Right atrium auricular region (tissue), 2 donors: ENCODE data around the gene NUMBL. TPM values are rescaled to one million over a fixed set of nuclear protein-coding genes. Genes with fewer than 3 reads are reported as not detected.

Source experiments
- DNase-seq: peaks from one replicate; pipeline ENCODE4 v3.0.0-alpha.2; 2019; ENCODE audit warnings: low spot score
- H3K27ac ChIP-seq, 2 donors: fragments of 200-600 bp; sonication (generic); 1 replicate in 1 of 2; 2 replicates in 1 of 2; pipeline ENCODE4 v1.5.1; 2016 to 2019
- H3K27me3 ChIP-seq, 2 donors: fragments of 200-600 bp; sonication (generic); one replicate each; pipeline versions ENCODE4 v1.5.1 to v1.6.0; 2017 to 2019
- H3K36me3 ChIP-seq: fragments of 200-600 bp; sonication (generic); one replicate; pipeline ENCODE4 v1.5.1; 2016
- H3K4me1 ChIP-seq, 2 donors: fragments of 200-600 bp; sonication (generic); one replicate each; pipeline versions ENCODE4 v1.5.1 to v1.6.0; 2017 to 2019
- H3K4me3 ChIP-seq, 2 donors: fragments of 200-600 bp; sonication (generic); 1 replicate in 1 of 2; 2 replicates in 1 of 2; pipeline ENCODE4 v1.5.1; 2017 to 2019; ENCODE audit warnings: mild to moderate bottlenecking in 1 of 2, moderate library complexity in 1 of 2
- H3K9me3 ChIP-seq, 2 donors: fragments of 200-600 bp; sonication (generic); one replicate each; pipeline ENCODE4 v1.5.1; 2019
- CTCF ChIP-seq, 2 donors: fragments of 200-600 bp; sonication (generic); IDR thresholded peaks; one replicate each; pipeline ENCODE4 v1.5.1; 2019; ENCODE audit warnings: antibody characterized with exemption in 2 of 2
- total RNA-seq, 2 donors: library from RNA; depleted of rRNA; stranded (reverse); fragments of >200 nt; gene quantifications; one replicate each; pipeline ENCODE4 v1.1.0, GENCODE V29; 2016

The NUMBL gene
- total RNA-seq, 2 donors from 2014 or later = 11.2 to 28.1 TPM

GRCh38 chr19:40619333-40620160 is 70.9 kb downstream of the NUMBL start:
- no peaks in the 10 kb centered on the region for H3K9me3 ChIP-seq
- peak overlapping the region; percentile 26 to 28 for H3K27ac ChIP-seq
- H3K4me1 ChIP-seq = peaks cover 0 to 8% of the 10 kb centered on the region in 2 donors
- TF ChIP-seq CTCF (IDR thresholded peaks at IDR 0.05) = no peak
- H3K36me3 ChIP-seq = peaks cover 69% of the 10 kb centered on the region
- H3K4me3 ChIP-seq = no peak overlapping the region
- no peaks in the 10 kb centered on the region for H3K27me3 ChIP-seq
- DNase-seq = no peak

GRCh38 chr19:40617961-40618360 is 72.5 kb downstream of the NUMBL start:
- DNase-seq = no peak
- H3K27ac ChIP-seq = no peak overlapping the region
- H3K9me3 ChIP-seq = no peaks in the 10 kb centered on the region
- peaks cover 0 to 18% of the 10 kb centered on the region in 2 donors for H3K4me1 ChIP-seq
- peaks cover 53% of the 10 kb centered on the region for H3K36me3 ChIP-seq
- H3K4me3 ChIP-seq = no peak overlapping the region
- no peaks in the 10 kb centered on the region for H3K27me3 ChIP-seq
- no peak for TF ChIP-seq CTCF (IDR thresholded peaks at IDR 0.05)

GRCh38 chr19:40616941-40617340 is 73.5 kb downstream of the NUMBL start:
- Histone ChIP-seq H3K36me3 (peaks cover 44% of the 10 kb centered on the region), H3K27me3 (no peaks in the 10 kb centered on the region), H3K4me3 (no peak overlapping the region), H3K4me1 (peaks cover 0 to 18% of the 10 kb centered on the region in 2 donors), H3K9me3 (no peaks in the 10 kb centered on the region), H3K27ac (no peak overlapping the region)
- TF ChIP-seq CTCF (IDR thresholded peaks at IDR 0.05) = no peak
- no peak for DNase-seq

GRCh38 chr19:40616178-40616577 is 74.3 kb downstream of the NUMBL start:
- TF ChIP-seq CTCF (IDR thresholded peaks at IDR 0.05) = no peak
- Histone ChIP-seq H3K4me3 (no peak overlapping the region), H3K9me3 (no peaks in the 10 kb centered on the region), H3K36me3 (peaks cover 38% of the 10 kb centered on the region), H3K4me1 (peaks cover 0 to 18% of the 10 kb centered on the region in 2 donors), H3K27ac (no peak overlapping the region), H3K27me3 (no peaks in the 10 kb centered on the region)
- DNase-seq = no peak

Other genes starting within 250 kb of the NUMBL start
- gene SERTAD3, start 246.3 kb downstream of the NUMBL start, total RNA-seq = 10 to 100 TPM; 19.2 to 25.4 TPM
- gene BLVRB, start 224.9 kb downstream of the NUMBL start, total RNA-seq = 100 to 1,000 TPM; 123 to 199 TPM
- 1 to 10 TPM; 5.2 to 5.5 TPM for gene SPTBN4, start 223.7 kb downstream of the NUMBL start, total RNA-seq
- 10 to 100 TPM; 15.8 to 35.6 TPM for gene SHKBP1, start 113.8 kb downstream of the NUMBL start, total RNA-seq
- 100 to 1,000 TPM; 152 to 257 TPM for gene LTBP4, start 89.3 kb downstream of the NUMBL start, total RNA-seq
- 10 to 100 TPM; 23.3 to 26.6 TPM for gene COQ8B, start 26.2 kb upstream of the NUMBL start, total RNA-seq
- 10 to 100 TPM; 15.2 to 15.6 TPM for gene ITPKC, start 26.5 kb upstream of the NUMBL start, total RNA-seq
- 1 to 10 TPM; 3.7 to 5.3 TPM for gene ACTMAP, start 59.8 kb upstream of the NUMBL start, total RNA-seq
- 10 to 100 TPM; 30.7 to 32.9 TPM for gene SNRPA, start 60.6 kb upstream of the NUMBL start, total RNA-seq
- 1 to 10 TPM in 1 of 2 donors, not detected in 1; 3.5 TPM for gene MIA, start 84.9 kb upstream of the NUMBL start, total RNA-seq
- 10 to 100 TPM; 14.6 to 23.6 TPM for gene RAB4B, start 87.6 kb upstream of the NUMBL start, total RNA-seq
- 10 to 100 TPM; 41.7 to 61.3 TPM for gene EGLN2, start 108.5 kb upstream of the NUMBL start, total RNA-seq
- not detected for gene CYP2A6, start 159.8 kb upstream of the NUMBL start, total RNA-seq
- not detected for gene CYP2A7, start 191.6 kb upstream of the NUMBL start, total RNA-seq